Stimulated activated naive B cell treated with anti-CD40 and anti-IgM and Interleukin-4, amounts not matched to agents 10 μg/mL and 1 μg/mL and 100 μg/mL, for 72 hours (primary cell): ENCODE results near the gene FOXE3.

Experiments used
- ATAC-seq, 2 donors: fragments of 150-1000 bp; cut with Tn5 transposase; replicated peaks; 2 replicates each; pipeline ENCODE4 v1.10.0; 2021; ENCODE audit warnings: moderate library complexity in 1 of 2
- DNase-seq: peaks from one replicate; pipeline ENCODE4 v3.0.0; 2021
- H3K27ac Mint-ChIP-seq: one replicate; pipeline ENCODE4 v1.8.0; 2022; ENCODE audit warnings: mild to moderate bottlenecking, mixed read lengths
- H3K27me3 Mint-ChIP-seq, 2 donors: one replicate each; pipeline ENCODE4 v1.8.0; 2022; ENCODE audit warnings: mixed read lengths in 2 of 2
- H3K36me3 Mint-ChIP-seq, 2 donors: one replicate each; pipeline ENCODE4 v1.8.0; 2022; ENCODE audit warnings: mixed read lengths in 2 of 2, mild to moderate bottlenecking in 1 of 2
- H3K4me1 Mint-ChIP-seq, 2 donors: one replicate each; pipeline ENCODE4 v1.8.0; 2022; ENCODE audit warnings: mixed read lengths in 2 of 2, mild to moderate bottlenecking in 1 of 2
- H3K4me3 Mint-ChIP-seq, 2 donors: one replicate each; pipeline ENCODE4 v1.8.0; 2022; ENCODE audit warnings: mild to moderate bottlenecking in 2 of 2, mixed read lengths in 2 of 2, moderate library complexity in 1 of 2
- H3K9me3 Mint-ChIP-seq, 2 donors: one replicate each; pipeline ENCODE4 v1.8.0; 2022; ENCODE audit warnings: mixed read lengths in 2 of 2, mild to moderate bottlenecking in 1 of 2

The FOXE3 gene

GRCh38 chr1:47435506-47436303 lies 19.6 kb downstream of the FOXE3 start:
- DNase-seq (no peak), ATAC-seq (no peak)
- peaks cover 51 to 55% of the 10 kb centered on the region in 2 donors for H3K27me3 Mint-ChIP-seq
- peaks cover 1 to 3% of the 10 kb centered on the region in 2 donors for H3K36me3 Mint-ChIP-seq
- H3K4me1 Mint-ChIP-seq: peaks cover 31 to 40% of the 10 kb centered on the region in 2 donors
- H3K9me3 Mint-ChIP-seq: no peaks in the 10 kb centered on the region
- peak overlapping the region in 1 of 2 donors; percentile 88 for H3K4me3 Mint-ChIP-seq
- no peak overlapping the region for H3K27ac Mint-ChIP-seq

- Mint-ChIP-seq H3K27me3 (peaks cover 44 to 48% of the 10 kb centered on the region in 2 donors), H3K36me3 (peaks cover 0 to 1% of the 10 kb centered on the region in 2 donors), H3K4me1 (peaks cover 27 to 40% of the 10 kb centered on the region in 2 donors), H3K27ac (peak overlapping the region; percentile 87), H3K4me3 (peak overlapping the region; percentile 83 to 88), H3K9me3 (no peaks in the 10 kb centered on the region)
- ATAC-seq (peak; percentile 46 to 57), DNase-seq (peak; percentile 60)
Observed at GRCh38 chr1:47436304-47436978, 20.4 kb downstream of the FOXE3 start.

DNA sequence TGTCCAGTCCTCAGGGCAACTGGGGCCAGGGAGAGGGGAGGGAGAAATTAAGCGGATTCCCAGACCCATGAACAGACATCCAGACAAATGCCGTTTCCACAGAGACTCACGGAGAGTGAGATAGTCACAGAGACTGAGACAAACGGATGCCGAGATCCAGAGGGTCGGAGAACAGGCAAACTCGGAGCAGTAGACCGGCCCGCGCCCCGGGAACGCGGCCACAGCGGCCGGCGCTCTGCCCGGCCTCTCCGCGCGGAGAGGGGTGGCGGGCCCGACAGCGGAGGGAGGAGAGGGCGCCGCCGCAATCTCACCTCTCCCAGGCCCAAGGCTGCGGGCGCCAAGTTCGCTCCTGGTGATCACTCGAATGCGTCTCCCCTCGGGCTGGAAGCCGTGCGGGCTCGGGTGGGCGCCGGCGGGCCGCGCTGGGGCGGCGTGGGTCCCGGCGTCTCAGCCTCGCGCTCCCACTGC lies 20.9 kb downstream of the FOXE3 start:
- DNase-seq (no peak), ATAC-seq (peak; percentile 12 to 15)
- Mint-ChIP-seq H3K36me3 (peaks cover 0 to 1% of the 10 kb centered on the region in 2 donors), H3K27ac (peak overlapping the region; percentile 87), H3K4me3 (peak overlapping the region; percentile 83 to 88), H3K27me3 (peaks cover 38 to 42% of the 10 kb centered on the region in 2 donors), H3K4me1 (peaks cover 24 to 35% of the 10 kb centered on the region in 2 donors), H3K9me3 (no peaks in the 10 kb centered on the region)

DNA sequence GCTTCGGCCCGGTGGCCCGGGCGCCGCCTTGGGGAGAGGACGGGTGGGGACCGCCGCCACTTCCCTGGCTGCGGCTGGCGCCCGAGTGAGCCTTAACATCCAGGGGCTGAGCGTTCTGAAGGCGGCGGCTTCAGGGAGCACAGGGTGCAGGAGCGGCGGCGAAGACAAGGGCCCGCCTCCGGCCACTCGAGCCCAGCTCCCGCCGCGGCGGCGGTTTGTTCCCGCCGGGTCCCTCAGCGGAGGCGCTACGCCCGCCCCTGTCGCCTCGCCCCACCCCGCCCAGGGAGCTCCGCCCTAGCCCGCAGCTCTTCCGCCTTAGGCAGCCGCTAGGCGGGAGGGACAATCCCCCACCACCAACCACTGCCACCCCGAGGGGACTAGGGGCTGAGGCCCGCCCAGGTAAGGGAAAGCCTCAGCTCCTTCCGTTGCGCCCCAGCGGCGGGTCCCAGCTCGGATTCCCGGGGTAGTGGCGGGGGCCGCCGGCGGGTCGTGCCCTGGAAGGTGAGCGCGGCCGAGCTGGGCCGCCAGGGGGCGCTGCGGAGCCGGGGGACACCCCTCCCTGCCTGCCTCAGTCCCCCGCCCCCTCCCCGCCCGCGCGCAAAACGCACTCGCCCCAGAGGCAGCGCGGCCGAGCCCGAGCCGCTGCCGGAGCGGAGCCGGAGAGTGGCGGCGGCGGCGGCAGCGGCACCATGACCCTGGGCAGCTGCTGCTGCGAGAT lies 21.5 kb downstream of the FOXE3 start, which contains the start of gene FOXD2:
Gene FOXD2, plus strand, starts transcription at position 598 of the 718 bp plus-strand sequence. Its CDS starts 92 bp downstream, at position 690.
- Mint-ChIP-seq H3K27ac (peak within 1 kb of the TSS; percentile 87), H3K9me3 (no peaks in the 10 kb centered on the region), H3K36me3 (peaks cover 0 to 1% of the 10 kb centered on the region in 2 donors), H3K4me1 (peaks cover 18 to 29% of the 10 kb centered on the region in 2 donors), H3K27me3 (peaks cover 32 to 36% of the 10 kb centered on the region in 2 donors), H3K4me3 (peak within 1 kb of the TSS; percentile 83 to 88)
- ATAC-seq (peak; percentile 91 to 92), DNase-seq (peak; percentile 79)

- Mint-ChIP-seq H3K4me3 (peak overlapping the region; percentile 80 to 88), H3K27me3 (peaks cover 24 to 29% of the 10 kb centered on the region in 2 donors), H3K36me3 (no peaks in the 10 kb centered on the region), H3K27ac (no peak overlapping the region), H3K9me3 (no peaks in the 10 kb centered on the region), H3K4me1 (peaks cover 10 to 21% of the 10 kb centered on the region in 2 donors)
- DNase-seq: no peak
- no peak for ATAC-seq
Observed at GRCh38 chr1:47438165-47439016, 22.3 kb downstream of the FOXE3 start.

DNA sequence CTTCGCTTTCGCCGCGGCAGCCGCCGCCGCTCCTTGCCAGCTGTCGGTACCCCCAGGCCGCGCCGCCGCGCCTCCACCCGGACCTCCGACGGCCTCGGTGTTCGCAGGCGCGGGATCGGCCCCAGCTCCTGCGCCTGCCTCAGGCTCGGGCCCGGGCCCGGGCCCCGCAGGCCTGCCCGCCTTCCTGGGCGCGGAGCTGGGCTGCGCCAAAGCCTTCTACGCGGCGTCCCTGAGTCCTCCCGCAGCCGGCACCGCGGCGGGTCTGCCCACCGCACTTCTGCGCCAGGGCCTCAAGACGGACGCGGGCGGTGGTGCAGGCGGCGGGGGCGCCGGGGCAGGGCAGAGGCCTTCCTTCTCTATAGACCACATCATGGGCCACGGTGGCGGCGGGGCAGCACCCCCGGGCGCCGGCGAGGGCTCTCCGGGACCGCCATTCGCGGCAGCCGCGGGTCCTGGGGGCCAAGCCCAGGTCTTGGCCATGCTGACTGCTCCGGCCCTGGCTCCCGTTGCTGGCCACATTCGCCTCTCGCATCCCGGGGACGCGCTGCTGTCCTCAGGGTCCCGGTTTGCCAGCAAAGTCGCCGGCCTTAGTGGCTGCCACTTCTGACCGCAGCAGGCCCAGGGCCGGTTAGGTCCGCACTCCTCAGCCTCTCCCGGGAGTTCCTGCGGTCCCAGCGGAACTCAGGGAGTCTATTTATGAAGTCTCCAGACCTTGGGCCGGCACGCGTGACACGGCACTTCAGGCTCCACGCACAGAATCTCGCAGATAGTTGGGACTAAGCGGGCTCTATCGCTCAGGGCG lies 23.1 kb downstream of the FOXE3 start:
- peaks cover 17 to 30% of the 10 kb centered on the region in 2 donors for H3K27me3 Mint-ChIP-seq
- peaks cover 3% of the 10 kb centered on the region in 2 donors for H3K36me3 Mint-ChIP-seq
- DNase-seq (no peak), ATAC-seq (no peak)
- peaks cover 0 to 1% of the 10 kb centered on the region in 2 donors for H3K9me3 Mint-ChIP-seq
- peak overlapping the region; percentile 19 to 57 for H3K4me3 Mint-ChIP-seq
- H3K4me1 Mint-ChIP-seq: peaks cover 10 to 19% of the 10 kb centered on the region in 2 donors
- peak overlapping the region; percentile 82 for H3K27ac Mint-ChIP-seq

DNA sequence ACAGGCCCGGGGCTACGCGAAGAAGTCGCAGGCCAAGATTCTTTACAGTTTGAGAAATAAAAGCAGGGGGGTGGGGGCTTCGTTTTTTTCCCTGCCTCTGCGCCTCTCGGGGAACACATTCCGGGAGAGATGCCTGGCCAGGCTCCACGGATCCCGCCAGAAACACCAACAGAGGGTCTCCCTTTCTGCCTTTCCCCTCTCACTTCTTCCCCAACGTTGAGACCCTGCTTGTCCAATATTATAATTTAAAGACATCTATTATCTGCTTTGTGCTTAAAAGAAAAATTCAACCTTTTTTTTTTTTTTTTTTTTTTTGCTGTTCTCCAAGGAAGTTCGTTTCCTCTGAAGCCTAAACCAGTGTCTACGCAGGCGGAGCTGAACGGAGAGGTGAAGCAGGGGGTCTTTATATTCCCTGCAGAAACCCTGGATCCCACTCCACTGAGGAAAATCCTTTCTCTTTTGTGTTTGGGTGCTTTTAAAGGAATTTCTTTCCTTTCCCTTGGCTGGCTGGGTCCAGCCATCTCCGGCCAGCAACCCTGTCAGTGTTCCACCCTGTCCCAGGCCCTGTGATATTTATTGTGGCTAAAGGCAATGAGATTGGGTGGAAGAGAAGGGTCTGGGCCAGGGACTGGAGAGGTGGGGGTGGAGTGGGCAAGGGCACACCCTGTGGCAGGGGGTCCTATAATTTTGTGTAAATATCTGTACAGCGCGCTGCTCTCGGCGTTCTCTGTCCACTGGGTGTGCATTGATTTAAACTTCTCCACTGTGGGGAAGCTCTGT lies 23.9 kb downstream of the FOXE3 start:
- peaks cover 9 to 31% of the 10 kb centered on the region in 2 donors for H3K27me3 Mint-ChIP-seq
- peaks cover 13 to 23% of the 10 kb centered on the region in 2 donors for H3K4me1 Mint-ChIP-seq
- H3K27ac Mint-ChIP-seq: no peak overlapping the region
- peaks cover 3 to 6% of the 10 kb centered on the region in 2 donors for H3K36me3 Mint-ChIP-seq
- DNase-seq (no peak), ATAC-seq (no peak)
- H3K4me3 Mint-ChIP-seq: peak overlapping the region; percentile 19 to 57
- H3K9me3 Mint-ChIP-seq: peaks cover 0 to 1% of the 10 kb centered on the region in 2 donors

DNA sequence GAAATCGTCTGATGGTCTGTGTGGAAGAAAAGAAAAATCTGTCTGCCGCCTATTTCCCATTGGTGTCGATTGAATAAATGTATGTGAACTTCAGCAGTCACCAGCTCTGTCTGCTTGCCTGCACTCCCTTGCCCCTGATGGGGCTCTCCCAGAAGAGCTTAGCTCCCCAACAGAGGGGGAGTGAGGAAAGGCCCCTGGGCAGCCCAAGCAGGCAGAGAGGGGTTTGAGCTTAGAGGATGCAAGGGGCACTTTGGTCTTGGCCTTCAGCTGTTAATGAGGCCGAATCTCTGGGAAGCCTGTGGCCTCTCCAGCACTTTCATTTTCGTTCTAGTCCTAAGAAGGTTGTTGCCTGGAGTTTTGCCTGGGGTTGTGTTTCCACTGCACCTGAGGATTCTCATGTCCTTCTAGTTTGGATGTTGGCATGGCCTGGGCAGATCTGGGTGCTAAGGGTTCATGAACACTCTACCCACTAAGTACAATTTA lies 24.6 kb downstream of the FOXE3 start:
- Mint-ChIP-seq H3K27ac (no peak overlapping the region), H3K4me1 (peaks cover 16 to 27% of the 10 kb centered on the region in 2 donors)

GRCh38 chr1:47441450-47442106 lies 25.5 kb downstream of the FOXE3 start:
- Mint-ChIP-seq H3K27me3 (peaks cover 2 to 32% of the 10 kb centered on the region in 2 donors), H3K36me3 (peaks cover 3 to 8% of the 10 kb centered on the region in 2 donors), H3K4me3 (no peak overlapping the region), H3K9me3 (peaks cover 0 to 1% of the 10 kb centered on the region in 2 donors), H3K27ac (no peak overlapping the region), H3K4me1 (peaks cover 18 to 28% of the 10 kb centered on the region in 2 donors)
- DNase-seq (no peak), ATAC-seq (no peak)

More for the DNA sequence above, 24.6 kb downstream of the FOXE3 start:
- Mint-ChIP-seq H3K4me3 (no peak overlapping the region), H3K36me3 (peaks cover 3 to 8% of the 10 kb centered on the region in 2 donors), H3K27me3 (peaks cover 6 to 31% of the 10 kb centered on the region in 2 donors), H3K9me3 (peaks cover 0 to 1% of the 10 kb centered on the region in 2 donors)
- ATAC-seq (no peak), DNase-seq (no peak)

DNA sequence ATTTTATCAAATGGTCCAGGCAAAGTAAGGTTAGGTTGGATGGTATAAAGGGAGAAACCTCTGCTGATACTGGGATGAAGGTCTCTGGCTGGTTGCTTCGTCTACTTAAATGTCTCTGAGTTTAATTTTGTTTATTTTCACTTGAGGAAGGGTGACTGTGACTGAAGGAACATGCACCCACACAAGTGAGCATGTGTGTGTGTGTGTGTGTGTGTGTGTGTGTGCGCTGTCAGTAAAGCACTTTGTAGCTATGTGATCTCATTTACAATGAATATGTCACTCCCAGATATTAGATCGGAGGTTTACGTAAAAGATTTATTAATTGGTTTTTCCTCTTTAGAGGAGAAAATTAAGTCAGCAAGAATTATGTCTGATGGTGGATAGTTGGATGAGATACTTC lies 26.1 kb downstream of the FOXE3 start:
- Mint-ChIP-seq H3K4me1 (peaks cover 20 to 24% of the 10 kb centered on the region in 2 donors), H3K4me3 (no peak overlapping the region), H3K27ac (no peak overlapping the region), H3K9me3 (peaks cover 0 to 1% of the 10 kb centered on the region in 2 donors), H3K36me3 (peaks cover 3 to 8% of the 10 kb centered on the region in 2 donors), H3K27me3 (peaks cover 0 to 35% of the 10 kb centered on the region in 2 donors)
- ATAC-seq: no peak
- no peak for DNase-seq

DNA sequence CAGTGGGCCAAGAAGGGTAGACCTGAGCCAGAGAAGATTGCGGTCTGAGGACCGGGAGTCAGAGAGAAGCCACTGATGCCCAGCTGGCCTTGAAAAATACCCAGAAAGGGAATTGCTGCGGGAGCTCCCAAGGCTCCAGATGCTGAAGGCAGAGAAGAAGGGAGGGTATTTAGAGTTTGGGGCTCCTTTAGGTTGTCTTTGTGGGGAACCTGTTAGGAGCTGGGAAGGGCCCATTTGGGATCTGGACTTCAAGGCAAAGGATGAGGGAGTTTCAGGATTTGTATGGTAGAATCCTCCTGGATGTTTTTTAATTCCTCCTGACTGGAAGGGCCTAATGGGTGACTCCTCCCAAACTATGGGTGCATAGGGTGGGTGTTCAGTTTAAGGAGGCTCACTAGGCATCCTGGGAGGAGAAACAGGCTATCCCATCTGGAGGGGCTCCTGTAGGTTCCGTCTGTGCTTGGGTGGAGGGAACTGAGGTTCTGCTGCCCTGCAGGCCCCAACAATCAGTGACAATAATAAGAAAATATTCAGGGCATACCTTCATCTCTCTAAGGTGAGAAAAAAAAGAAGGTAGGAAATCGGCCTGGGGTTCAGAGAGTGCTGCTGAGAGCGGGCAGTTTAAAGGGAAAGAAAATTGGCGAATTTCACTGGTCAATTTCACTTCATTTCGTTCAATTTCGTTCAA lies 26.9 kb downstream of the FOXE3 start:
- H3K4me1 Mint-ChIP-seq: peaks cover 20 to 24% of the 10 kb centered on the region in 2 donors
- peaks cover 3 to 8% of the 10 kb centered on the region in 2 donors for H3K36me3 Mint-ChIP-seq
- peaks cover 3 to 40% of the 10 kb centered on the region in 2 donors for H3K27me3 Mint-ChIP-seq
- ATAC-seq: no peak
- no peak for DNase-seq
- H3K27ac Mint-ChIP-seq: peak overlapping the region; percentile 76
- peak overlapping the region; percentile 20 to 22 for H3K4me3 Mint-ChIP-seq
- peaks cover 0 to 1% of the 10 kb centered on the region in 2 donors for H3K9me3 Mint-ChIP-seq
